ENCODE data around the gene FKBP2.
A peak's percentile ranks its signal among the peaks of the same experiment; 100 is the strongest.

The FKBP2 gene

DNA sequence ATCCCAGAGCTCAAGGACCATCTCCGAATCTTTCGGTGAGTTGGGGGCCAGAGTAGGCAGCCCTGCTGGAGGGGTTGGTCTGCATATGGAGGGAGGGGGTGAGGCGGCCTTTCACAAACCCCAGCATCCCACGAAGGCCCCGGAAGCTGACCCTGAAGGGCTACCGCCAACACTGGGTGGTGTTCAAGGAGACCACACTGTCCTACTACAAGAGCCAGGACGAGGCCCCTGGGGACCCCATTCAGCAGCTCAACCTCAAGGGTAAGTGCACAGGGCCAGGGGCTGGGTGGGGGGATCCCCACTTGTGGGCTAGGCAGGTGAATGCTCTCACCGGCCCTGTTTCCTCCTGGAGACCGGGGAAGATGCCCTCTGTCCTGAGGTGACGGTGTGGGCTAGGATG is 21.1 kb upstream of the FKBP2 start:
- no peak for DNase-seq (ENCODE audit: low spot score)

DNA sequence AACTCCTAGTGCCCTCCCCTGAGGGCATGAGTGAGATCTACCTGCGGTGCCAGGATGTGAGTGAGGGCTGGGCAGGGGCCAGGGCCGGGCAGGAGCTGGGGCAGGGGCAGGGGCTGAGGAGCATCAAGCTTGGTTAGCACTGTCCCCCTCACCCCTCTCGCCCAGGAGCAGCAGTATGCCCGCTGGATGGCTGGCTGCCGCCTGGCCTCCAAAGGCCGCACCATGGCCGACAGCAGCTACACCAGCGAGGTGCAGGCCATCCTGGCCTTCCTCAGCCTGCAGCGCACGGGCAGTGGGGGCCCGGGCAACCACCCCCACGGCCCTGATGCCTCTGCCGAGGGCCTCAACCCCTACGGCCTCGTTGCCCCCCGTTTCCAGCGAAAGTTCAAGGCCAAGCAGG is 20.6 kb upstream of the FKBP2 start:
- DNase-seq (ENCODE audit: low spot score): no peak

DNA sequence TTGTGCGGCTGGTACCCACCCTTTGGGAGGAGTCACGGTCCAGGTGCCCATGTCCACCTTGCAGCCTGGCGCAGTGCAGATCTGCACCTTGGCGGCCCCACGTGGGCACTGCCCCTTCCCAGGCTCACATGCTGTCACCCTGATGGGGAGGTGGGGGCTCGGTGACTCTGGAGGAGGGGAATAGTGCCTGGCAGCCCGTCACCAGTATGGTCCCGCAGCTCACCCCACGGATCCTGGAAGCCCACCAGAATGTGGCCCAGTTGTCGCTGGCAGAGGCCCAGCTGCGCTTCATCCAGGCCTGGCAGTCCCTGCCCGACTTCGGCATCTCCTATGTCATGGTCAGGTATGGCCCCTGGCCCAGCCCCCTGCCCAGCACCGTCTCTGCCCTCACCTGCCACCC is 20.1 kb upstream of the FKBP2 start:
- no peak for DNase-seq (ENCODE audit: low spot score)

DNA sequence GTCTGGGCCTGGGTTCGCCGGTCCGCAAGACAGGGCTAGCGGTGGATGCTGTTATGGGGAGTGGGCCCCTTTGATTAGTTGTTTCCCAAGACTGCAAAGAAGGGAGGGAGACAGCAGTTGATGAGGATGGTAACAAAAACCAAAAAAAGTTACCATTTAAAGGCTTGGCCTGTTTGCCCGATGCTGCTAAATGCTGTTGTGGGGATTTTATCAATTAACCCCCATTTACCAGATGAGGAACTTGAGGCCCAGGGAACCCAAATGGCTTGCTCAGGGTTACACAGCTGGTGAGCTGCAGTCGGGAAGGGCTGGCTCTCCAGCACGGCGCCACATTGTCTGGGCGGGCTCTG is 18.3 kb upstream of the FKBP2 start:
- DNase-seq (ENCODE audit: low spot score): no peak

DNA sequence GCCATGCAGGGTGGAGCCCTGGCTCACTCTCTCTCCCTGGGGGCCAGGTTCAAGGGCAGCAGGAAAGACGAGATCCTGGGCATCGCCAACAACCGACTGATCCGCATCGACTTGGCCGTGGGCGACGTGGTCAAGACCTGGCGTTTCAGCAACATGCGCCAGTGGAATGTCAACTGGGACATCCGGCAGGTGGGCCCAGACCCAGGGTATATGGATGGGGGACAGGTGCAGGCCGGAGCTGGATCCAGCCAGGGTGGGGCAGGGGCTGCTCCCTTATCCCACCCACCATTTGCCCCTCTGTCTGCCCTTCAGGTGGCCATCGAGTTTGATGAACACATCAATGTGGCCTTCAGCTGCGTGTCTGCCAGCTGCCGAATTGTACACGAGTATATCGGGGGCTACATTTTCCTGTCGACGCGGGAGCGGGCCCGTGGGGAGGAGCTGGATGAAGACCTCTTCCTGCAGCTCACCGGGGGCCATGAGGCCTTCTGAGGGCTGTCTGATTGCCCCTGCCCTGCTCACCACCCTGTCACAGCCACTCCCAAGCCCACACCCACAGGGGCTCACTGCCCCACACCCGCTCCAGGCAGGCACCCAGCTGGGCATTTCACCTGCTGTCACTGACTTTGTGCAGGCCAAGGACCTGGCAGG is 17.8 kb upstream of the FKBP2 start:
- no peak for DNase-seq (ENCODE audit: low spot score)

DNA sequence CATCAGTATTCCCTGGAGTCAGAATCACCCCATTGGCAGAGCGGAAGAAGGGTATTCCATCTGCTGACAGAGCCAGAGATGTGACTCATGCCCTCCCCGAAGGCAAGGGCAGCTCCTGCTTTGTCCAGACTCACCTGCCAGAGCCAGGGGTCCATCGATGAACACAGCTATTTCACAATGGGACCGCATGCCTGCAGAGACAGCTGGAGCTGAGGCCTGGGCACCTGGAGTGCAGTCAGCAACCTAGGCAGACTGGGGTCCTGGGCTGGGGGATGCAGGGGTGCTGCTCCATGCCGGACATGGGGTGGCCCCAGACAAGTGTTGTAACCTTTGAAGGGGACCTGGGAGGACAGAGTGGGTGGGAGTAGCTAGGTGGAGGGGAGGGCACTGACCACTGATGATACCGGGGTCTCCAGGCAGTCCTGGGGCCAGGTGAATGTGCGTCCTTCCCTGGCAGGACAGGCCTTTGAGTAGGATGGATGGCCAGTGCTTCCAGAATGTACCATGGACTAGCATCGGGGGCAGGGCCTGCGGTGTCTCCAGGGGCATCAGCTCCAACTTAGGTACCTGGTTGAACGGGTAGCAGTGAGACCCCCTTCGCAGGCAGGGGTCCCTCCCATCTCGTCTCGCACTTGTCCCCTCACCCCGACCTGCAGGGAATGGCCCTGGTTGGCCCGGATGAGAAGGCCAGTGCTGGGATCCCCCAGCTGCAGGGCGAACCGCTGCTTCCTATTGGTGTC is 16.6 kb upstream of the FKBP2 start:
- no peak for DNase-seq (ENCODE audit: low spot score)

DNA sequence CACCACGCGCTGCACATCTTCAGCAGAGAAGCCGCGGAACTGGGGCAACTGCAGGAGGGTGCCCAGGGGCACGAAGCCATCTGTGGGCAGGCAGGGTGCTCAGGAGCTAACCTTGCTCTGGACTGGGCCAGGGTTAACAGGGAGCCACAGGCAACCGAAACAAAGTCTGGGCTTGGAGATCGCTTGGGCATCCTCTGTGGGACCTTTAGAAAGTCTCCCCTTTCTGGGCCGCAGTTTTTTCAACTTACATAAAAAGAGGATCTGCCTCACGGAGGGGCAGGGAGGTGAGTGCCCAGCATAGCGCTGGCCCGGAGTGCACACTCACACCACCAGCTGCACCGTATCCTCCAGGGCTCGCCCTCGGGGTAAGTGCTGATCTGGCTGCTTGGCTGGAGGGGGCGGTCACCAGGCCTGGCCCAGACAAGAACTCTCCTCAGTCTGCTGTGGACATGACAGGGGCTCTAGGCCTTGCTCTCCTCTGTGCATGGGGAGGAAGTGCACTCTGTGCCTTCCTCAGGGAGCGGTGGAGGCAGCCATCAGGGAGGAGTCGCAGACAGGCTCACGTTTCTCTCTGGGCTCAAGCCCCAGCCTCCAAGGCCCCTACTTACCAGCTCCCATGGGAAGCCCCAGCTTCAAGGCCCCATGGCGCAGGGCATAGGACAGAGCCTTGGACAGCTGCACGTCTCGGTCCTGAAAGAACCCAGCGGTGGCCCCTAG is 15.8 kb upstream of the FKBP2 start:
- no peak for DNase-seq (ENCODE audit: low spot score)

DNA sequence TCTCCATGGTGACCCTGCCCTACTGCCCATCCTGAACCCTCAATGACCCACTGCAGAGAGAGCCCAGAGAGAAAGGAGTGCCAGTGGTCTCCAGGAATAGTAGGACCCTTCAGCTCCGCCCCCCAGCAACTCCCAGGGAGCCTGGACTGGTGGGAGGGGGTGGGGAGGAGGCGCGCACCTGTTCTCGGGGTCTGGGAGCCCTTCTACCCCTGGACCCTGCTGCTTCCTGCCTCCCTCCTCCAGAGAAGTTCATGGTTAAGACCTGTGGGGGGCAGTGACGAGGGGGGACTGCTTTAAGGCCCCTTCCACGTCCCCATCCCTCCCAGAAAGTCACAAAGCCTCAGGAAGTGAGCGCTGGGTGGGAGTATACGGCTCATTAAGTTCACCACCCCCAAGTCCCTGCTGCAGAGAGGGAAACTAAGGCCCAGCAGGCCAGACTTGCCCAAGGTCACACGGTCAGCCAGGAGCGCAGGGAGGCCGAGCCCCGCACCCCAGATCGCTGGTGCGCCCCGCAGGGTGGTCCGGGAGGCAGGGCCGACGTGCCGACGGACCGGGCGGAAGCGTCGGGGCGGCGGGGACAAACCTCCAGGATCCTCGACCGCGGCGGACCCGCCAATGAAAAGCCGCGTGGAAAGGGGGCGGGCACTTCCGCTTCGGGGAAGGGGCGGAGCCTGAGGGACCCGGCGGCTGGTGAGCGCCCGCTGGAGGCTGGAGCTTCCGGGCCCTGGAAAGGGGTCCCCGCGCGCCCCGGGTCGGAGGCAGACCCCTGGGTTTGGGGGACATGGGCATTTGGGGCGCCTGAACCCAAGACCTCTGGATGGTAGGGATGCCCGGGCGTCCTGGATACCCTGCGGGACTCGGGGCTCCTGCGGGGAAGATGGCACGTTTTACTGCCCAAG is 15.0 kb upstream of the FKBP2 start, which contains the start of the genes NUDT22 and TRPT1:
NUDT22 (plus strand) TSS at position 667 of the 899 bp plus-strand sequence. CDS start 379 bp downstream, outside the sequence.
TRPT1 (minus strand) TSS at position 579 of the 899 bp plus-strand sequence; CDS start at position 253, 326 bp downstream.
- DNase-seq (ENCODE audit: low spot score): peak; percentile 82

DNA sequence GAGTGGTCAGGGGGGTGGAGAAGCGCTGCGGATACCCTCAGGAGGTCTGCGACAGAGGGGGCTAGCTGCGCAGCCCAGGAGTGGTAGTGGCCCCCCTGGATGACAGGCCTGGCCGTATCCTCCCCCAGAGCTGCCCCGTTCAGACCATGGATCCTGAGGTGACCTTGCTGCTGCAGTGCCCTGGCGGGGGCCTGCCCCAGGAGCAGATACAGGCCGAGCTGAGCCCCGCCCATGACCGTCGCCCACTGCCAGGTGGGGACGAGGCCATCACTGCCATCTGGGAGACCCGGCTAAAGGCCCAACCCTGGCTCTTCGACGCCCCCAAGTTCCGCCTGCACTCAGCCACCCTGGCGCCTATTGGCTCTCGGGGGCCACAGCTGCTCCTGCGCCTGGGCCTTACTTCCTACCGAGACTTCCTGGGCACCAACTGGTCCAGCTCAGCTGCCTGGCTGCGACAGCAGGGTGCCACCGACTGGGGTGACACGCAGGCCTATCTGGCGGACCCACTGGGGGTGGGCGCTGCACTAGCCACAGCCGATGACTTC is 14.3 kb upstream of the FKBP2 start:
- peak; percentile 78 for DNase-seq (ENCODE audit: low spot score)

DNA sequence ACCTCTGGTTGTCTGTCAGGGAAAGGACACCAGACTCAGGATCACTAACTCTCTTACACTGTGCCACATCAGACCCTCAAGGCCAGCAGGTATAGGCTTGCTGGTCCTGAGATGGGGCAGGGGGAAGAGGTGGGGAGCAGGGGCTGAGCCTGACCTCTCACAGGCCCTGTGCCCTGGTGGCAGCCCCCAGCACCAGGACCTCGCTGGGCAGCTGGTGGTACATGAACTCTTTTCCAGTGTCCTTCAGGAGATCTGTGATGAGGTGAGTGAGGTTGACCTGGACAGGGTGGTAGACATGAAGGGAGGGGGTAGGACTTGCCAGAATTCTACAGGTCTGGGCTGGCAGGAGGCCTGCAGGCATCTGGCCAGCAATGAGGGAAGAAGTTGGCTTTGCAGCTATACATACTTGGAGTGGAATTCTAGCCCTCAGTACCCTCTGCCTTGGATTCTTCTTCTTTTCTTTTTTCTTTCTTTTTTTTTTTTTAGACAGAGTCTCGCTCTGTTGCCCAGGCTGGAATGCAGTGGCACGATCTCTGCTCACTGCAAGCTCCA is 13.4 kb upstream of the FKBP2 start:
- DNase-seq (ENCODE audit: low spot score): no peak

DNA sequence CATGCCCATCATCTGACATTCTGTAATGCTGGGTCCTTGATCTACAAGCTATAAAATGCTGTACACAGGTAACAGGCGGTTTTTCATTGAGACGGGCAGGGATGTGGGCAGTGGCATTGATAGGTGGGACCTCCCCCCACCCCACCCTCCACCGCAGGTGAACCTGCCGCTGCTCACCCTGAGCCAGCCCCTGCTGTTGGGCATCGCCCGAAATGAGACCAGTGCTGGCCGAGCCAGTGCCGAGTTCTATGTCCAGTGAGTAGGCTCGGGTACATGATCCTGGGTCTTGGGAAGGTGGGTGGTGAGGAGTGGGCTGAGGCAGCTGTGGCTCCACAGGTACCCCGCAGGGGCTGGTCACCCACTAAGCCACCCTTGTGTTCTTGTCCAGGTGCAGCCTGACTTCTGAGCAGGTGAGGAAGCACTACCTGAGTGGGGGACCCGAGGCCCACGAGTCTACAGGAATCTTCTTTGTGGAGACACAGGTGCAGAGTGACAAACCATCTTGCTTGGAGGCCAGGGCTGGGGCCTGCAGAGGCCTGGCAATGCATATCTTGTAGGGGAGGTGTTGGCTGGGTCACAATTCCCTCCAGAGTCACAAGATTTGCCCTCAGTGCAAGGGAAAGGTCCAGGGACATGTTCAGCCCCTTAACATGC is 11.7 kb upstream of the FKBP2 start:
- DNase-seq (ENCODE audit: low spot score): no peak

DNA sequence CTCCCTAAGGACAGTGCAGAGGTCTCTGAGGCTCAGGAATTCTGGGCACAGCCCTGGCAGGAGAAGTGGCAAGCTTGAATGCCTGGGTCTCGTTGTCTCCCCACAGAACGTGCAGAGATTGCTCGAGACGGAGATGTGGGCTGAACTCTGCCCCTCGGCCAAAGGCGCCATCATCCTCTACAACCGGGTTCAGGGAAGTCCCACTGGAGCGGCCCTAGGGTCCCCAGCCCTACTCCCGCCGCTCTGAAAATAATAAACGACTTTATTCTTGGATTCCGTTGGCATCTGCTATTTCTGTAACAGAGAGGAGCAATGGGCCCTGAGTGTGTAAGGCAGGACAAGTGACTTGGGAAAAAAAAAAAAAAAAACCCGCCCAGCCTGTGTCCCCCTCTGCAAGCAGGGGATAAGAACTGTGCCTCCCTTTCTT is 11.1 kb upstream of the FKBP2 start:
- DNase-seq (ENCODE audit: low spot score): no peak

DNA sequence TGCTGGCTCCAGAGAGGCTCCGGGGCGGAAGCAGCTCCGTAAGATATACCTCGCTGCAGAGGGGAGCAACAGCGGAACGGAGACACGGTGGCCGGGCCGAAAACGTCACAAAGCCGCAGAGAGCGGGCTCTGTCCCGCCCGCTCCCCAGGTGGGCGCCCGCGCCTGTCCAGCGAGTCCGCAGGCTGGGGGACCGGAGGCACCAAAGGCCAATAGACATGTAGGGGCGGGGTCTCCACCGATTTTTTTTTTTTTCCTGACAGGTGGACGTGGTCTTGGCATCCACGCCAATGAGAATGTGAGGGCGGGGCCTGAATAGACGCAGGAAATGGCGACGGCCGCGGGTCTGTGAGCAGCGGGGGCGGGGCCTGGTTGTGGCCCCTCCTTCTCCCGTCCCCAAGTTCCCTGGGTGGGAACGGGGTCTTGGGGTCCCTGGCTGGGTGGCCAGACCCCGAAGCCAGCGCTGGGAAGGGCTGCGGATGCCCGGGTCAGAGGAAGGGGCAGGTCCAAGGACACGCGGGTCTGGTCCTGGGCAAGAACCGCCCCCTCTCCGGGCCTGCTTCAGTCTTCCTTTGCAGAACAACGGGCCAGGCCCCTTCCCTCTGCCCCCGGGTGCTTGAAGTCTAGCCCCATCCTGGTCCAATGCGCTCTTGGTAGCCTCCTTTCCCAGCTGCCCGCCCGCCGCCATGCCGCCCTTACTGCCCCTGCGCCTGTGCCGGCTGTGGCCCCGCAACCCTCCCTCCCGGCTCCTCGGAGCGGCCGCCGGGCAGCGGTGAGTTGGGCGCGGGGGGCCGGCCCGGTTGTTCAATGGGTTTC is 10.5 kb upstream of the FKBP2 start, which contains the start of gene DNAJC4:
DNAJC4 (plus strand) TSS at position 378 of the 814 bp plus-strand sequence; CDS start at position 685, 307 bp downstream.
- peak; percentile 84 for DNase-seq (ENCODE audit: low spot score)

DNA sequence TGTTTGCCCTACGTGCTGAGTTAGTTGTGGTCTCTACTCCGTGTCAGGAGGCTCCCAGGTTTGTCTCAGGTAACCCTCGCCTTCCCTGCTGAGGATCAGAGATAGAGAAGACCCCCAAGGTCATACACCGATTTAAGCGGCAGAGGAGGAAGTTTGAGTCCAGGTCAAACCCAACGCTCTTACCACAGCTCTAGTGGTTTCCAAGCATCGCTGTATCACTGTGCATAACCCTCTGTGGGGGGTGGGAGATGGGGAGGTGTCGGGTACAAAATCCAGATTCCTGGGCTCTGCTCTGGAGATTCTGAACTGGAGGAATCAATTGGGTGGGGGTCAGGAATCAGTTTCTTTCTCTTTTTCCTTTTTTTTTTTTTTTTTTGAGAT is 9.9 kb upstream of the FKBP2 start:
- DNase-seq (ENCODE audit: low spot score): no peak

DNA sequence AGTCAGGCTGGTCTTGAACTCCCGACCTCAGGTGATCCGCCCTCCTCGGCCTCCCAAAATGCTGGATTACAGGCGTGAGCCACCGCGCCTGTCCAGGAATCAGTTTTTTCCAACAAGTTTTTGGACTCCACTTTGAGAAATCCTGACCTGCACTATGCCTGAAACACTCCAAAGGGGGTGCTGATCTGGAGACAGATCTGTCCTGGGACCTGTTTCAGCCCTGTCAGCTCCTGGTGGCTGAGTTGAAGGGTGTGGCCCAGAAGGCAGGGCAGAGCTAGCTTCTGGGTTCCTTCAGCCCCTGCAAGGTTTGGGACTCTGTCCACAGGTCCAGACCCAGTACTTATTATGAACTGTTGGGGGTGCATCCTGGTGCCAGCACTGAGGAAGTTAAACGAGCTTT is 9.3 kb upstream of the FKBP2 start:
- DNase-seq (ENCODE audit: low spot score): no peak

DNA sequence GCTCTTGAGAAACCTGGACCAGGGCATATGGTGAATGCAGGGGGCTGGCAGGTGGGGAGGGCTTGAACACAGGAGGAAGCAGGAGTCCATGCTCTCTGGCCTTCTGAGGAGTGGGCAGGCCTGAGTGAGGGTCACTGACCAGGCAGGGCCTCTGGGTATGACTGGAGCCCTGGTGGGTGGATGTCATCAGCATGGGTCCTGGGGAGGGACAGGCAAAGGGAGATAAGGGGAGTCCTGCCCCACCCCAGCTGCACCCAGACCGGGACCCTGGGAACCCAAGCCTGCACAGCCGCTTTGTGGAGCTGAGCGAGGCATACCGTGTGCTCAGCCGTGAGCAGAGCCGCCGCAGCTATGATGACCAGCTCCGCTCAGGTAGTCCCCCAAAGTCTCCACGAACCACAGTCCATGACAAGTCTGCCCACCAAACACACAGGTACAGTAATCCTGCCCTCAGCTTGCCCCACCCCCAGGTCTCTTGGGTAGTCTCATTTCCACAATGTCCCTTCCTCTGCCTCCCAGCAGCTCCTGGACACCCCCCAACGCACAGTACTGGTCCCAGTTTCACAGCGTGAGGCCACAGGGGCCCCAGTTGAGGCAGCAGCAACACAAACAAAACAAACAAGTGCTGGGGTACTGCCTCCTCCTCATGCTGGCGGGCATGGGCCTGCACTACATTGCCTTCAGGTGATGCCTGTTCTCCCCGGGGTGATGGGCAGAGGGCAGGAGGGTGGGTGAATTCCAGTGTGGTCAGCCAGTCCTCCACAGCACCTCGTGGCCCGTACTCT is 8.5 kb upstream of the FKBP2 start:
- no peak for DNase-seq (ENCODE audit: low spot score)

DNA sequence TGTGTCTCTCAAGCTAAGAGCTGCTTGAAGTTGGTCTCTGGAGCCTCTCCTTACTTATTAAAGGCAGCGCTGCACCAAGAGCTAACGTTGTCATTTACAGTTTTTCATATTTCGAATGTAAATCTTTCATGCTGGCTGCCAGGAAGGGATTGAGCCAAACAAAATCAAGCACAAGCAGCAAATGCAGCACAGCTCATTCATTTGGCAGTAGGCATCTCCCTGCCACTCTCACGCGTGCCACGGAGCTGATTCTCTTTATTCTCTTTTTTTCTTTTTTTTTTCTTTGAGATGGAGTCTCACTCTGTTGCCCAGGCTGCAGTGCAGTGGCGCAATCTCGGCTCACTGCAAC is 8.0 kb upstream of the FKBP2 start:
- no peak for DNase-seq (ENCODE audit: low spot score)

DNA sequence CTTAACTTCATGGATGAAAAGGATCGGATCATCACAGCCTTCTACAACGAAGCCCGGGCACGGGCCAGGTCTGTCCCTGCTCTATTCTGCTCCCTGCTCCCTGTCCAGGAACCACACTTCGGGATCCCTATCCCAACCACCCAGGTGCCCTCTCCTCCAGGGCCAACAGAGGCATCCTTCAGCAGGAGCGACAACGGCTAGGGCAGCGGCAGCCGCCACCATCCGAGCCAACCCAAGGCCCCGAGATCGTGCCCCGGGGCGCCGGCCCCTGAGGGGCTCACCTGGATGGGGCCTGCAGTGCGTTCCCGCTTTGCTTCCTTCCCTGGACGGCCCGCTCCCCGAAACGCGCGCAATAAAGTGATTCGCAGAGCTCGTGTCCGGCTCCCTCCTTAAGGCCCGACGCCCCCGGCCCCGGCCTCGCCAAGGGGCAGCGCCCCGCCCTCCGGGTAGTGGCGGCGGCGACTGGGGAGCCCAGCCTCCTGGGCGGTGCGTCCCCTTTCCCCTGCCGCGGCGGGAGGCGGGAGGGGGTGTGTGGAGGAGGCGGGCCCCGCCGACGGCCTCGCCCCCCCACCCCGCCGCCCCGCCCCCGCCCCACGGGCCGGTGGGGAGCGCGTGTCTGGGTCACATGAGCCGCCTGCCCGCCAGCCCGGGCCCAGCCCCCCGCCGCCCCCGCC is 6.8 kb upstream of the FKBP2 start, which contains the start of gene VEGFB:
VEGFB (plus strand) TSS at position 672 of the 674 bp plus-strand sequence. CDS start 250 bp downstream, outside the sequence.
- peak; percentile 59 for DNase-seq (ENCODE audit: low spot score)

Measured in RKO (cell line).